Measurements from ENCODE around the gene AJAP1. TPM values are rescaled to one million over a fixed set of nuclear protein-coding genes. Genes with fewer than 3 reads are reported as not detected.

The AJAP1 gene
- total RNA-seq, 2 experiments from 2014 or later = not detected

GRCh38 chr1:4650981-4651380 lies 3.4 kb upstream of the AJAP1 start:
- intact Hi-C loops (cut with micrococcal nuclease; ENCODE audit: unreplicated experiment) = loop anchor here (5.0 to 10.0 kb wide), 2 partner anchors 739 to 1094 kb away; no protein-coding TSS in a partner anchor

DNA sequence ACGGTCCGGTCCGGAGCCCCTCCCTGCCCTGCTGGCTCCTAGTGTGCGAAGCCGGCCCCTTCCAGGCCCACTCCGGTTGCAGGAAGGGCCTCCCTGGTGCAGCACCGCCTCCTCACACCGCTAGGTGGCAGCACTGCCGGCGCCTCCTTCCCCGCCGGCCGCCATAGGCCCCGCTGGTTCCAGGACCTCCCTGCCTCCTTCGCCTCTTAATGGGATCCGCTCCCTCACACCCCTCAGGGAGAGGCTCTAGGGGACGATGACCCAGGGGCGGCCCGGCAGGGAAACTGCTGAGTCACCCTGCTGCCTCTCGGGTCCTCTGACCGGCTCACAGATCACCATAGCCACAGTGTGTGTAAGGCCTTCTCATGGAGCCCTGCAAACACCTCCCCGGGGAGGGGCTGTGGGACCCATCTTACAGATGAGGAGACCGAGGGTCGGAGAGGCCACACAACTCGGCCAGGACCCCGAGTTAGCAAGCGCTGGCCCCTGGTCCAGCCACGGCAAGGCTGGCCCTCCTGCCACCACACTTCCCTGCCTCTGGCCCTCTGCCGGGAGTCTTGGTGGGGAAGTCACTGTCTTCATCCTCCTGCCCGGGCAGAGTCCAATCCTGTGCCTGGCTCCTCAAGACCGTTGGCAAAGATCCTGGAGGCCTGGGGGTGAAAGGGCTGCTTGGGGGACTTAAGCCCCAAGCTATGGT lies 1.6 kb upstream of the AJAP1 start:
- peak overlapping the region; percentile 14; the same call in 1 of the 2 replicates for H3K4me2 ChIP-seq (ENCODE audit: low read length)
- intact Hi-C loops (cut with micrococcal nuclease; ENCODE audit: unreplicated experiment) = loop anchor here (5.0 to 10.0 kb wide), 2 partner anchors 740 to 1092 kb away; no protein-coding TSS in a partner anchor
- H3K4me3 ChIP-seq (ENCODE audit: low read depth, low read length, poor library complexity, severe bottlenecking) = no peak overlapping the region
- H4K20me1 ChIP-seq (ENCODE audit: insufficient read depth, low read length) = no peaks in the 10 kb centered on the region
- DNase-seq (ENCODE audit: low spot score) = peak; percentile 63
- no peaks in the 10 kb centered on the region for H3K9me3 ChIP-seq (ENCODE audit: low read length)
- H3K36me3 ChIP-seq (ENCODE audit: insufficient read depth, low read length) = no peaks in the 10 kb centered on the region
- H3K4me1 ChIP-seq (ENCODE audit: insufficient read depth, low read length, poor library complexity, severe bottlenecking) = peaks cover 27% of the 10 kb centered on the region
- no peak for TF ChIP-seq EZH2phosphoT487 (IDR thresholded peaks at IDR 0.05; ENCODE audit: borderline replicate concordance, low read depth, low read length)
- TF ChIP-seq CTCF (conservative IDR thresholded peaks at IDR 0.05; ENCODE audit: low read length) = peak; percentile 95
- no peaks in the 10 kb centered on the region for H3K9me2 ChIP-seq (ENCODE audit: insufficient read depth, low read length)
- no peak overlapping the region for H3K27ac ChIP-seq (ENCODE audit: low read depth, low read length, poor library complexity, severe bottlenecking)
- H3K79me2 ChIP-seq (ENCODE audit: insufficient read depth, low read depth, low read length) = no peaks in the 10 kb centered on the region
- POLR2A ChIA-PET = no interaction called here
- BruUV-seq (replicated peaks) = no TSS peak
- peak overlapping the region; percentile 63; the same call in 1 of the 2 replicates for H2AFZ ChIP-seq (ENCODE audit: low read length)
- CTCF ChIA-PET (ENCODE audit: unreplicated experiment) = no interaction called here

More at GRCh38 chr1:4650981-4651380, 3.4 kb upstream of the AJAP1 start:
- Histone ChIP-seq H3K27ac (ENCODE audit: low read depth, low read length, poor library complexity, severe bottlenecking) (peak overlapping the region; percentile 10), H3K9me3 (ENCODE audit: low read length) (no peaks in the 10 kb centered on the region), H3K9me2 (ENCODE audit: insufficient read depth, low read length) (no peaks in the 10 kb centered on the region), H3K4me1 (ENCODE audit: insufficient read depth, low read length, poor library complexity, severe bottlenecking) (peaks cover 27% of the 10 kb centered on the region), H3K36me3 (ENCODE audit: insufficient read depth, low read length) (no peaks in the 10 kb centered on the region), H4K20me1 (ENCODE audit: insufficient read depth, low read length) (no peaks in the 10 kb centered on the region), H3K4me2 (ENCODE audit: low read length) (peak overlapping the region; percentile 51), H3K79me2 (ENCODE audit: insufficient read depth, low read depth, low read length) (no peaks in the 10 kb centered on the region), H3K4me3 (ENCODE audit: low read depth, low read length, poor library complexity, severe bottlenecking) (no peak overlapping the region), H2AFZ (ENCODE audit: low read length) (peak overlapping the region; percentile 55; the same call in 1 of the 2 replicates)
- ChIA-PET POLR2A (interaction anchor here (0.7 kb wide), 1 partner anchor 689 kb away, joined by 3 read pairs; no protein-coding TSS in a partner anchor), CTCF (ENCODE audit: unreplicated experiment) (no interaction called here)
- no peak for DNase-seq (ENCODE audit: low spot score)
- TF ChIP-seq CTCF (conservative IDR thresholded peaks at IDR 0.05; ENCODE audit: low read length) = no peak
- no peak for TF ChIP-seq EZH2phosphoT487 (IDR thresholded peaks at IDR 0.05; ENCODE audit: borderline replicate concordance, low read depth, low read length)
- no TSS peak for BruUV-seq (replicated peaks)

DNA sequence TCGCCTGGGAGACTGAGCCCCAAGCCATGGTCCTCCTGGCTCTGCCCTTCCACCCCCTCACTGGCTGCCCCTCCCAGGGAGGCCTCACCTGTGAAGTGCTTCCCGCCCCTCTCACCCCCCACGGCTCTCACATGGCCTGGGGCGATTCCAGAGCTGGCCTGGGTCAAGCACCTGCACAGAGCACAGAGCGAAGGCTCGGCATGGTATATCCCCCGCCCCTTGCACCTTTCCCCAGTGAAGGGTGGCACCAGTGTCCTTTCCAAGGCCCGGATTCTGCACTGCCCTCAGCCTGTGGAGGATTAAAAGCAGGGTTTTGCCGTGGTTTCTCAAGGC lies 1.1 kb upstream of the AJAP1 start:
- POLR2A ChIA-PET = no interaction called here
- Histone ChIP-seq H3K9me3 (ENCODE audit: low read length) (no peaks in the 10 kb centered on the region), H3K79me2 (ENCODE audit: insufficient read depth, low read depth, low read length) (no peaks in the 10 kb centered on the region), H3K36me3 (ENCODE audit: insufficient read depth, low read length) (no peaks in the 10 kb centered on the region), H3K27ac (ENCODE audit: low read depth, low read length, poor library complexity, severe bottlenecking) (no peak overlapping the region), H4K20me1 (ENCODE audit: insufficient read depth, low read length) (no peaks in the 10 kb centered on the region), H3K9me2 (ENCODE audit: insufficient read depth, low read length) (no peaks in the 10 kb centered on the region), H3K4me3 (ENCODE audit: low read depth, low read length, poor library complexity, severe bottlenecking) (no peak overlapping the region), H2AFZ (ENCODE audit: low read length) (no peak overlapping the region), H3K4me1 (ENCODE audit: insufficient read depth, low read length, poor library complexity, severe bottlenecking) (peaks cover 27% of the 10 kb centered on the region), H3K4me2 (ENCODE audit: low read length) (no peak overlapping the region)
- BruUV-seq (replicated peaks) = no TSS peak
- intact Hi-C loops (cut with micrococcal nuclease; ENCODE audit: unreplicated experiment) = loop anchor here (5.0 to 10.0 kb wide), 2 partner anchors 741 to 1092 kb away; no protein-coding TSS in a partner anchor
- CTCF ChIA-PET (ENCODE audit: unreplicated experiment) = no interaction called here
- no peak for TF ChIP-seq CTCF (conservative IDR thresholded peaks at IDR 0.05; ENCODE audit: low read length)
- no peak for DNase-seq (ENCODE audit: low spot score)
